IMR-90 (cell line): ENCODE data around the gene ARHGAP11A. TPM values are rescaled to one million over a fixed set of nuclear protein-coding genes. Genes with fewer than 3 reads are reported as not detected.

Experiments
- ATAC-seq: fragments of 200-7000 bp; cut with Tn5 transposase; 2 replicates; pipeline ENCODE4 v1.9.1; 2020; ENCODE audit warnings: low read depth, mild to moderate bottlenecking, moderate library complexity
- BruUV-seq: library from RNA; stranded (reverse); fragments of 400-500 nt; replicated peaks from 2 replicates; lab custom pipeline; 2021; lab: Mats Ljungman, UMichigan
- CTCF ChIA-PET: fragments of 300-600 bp; formaldehyde crosslinking; extraction: SDS; loops from one replicate; lab custom pipeline; 2021; ENCODE audit warnings: antibody characterized with exemption; lab: Yijun Ruan, JAX
- POLR2A ChIA-PET: fragments of 300-600 bp; sonication (Branson Sonifier 250); formaldehyde crosslinking; loops from one replicate; lab custom pipeline; 2022; ENCODE audit warnings: antibody characterized with exemption; ENCODE audit not compliant: unreplicated experiment; lab: Charles Lee
- DNase-seq: peaks from one replicate; pipeline ENCODE4 v3.0.0; 2013
- H2AFZ ChIP-seq: replicated peaks from 2 replicates; pipeline ENCODE3; 2013; ENCODE audit warnings: low read length, mild to moderate bottlenecking; ENCODE audit not compliant: poor library complexity
- H2AK5ac ChIP-seq: 2 replicates; pipeline ENCODE4 v1.6.1; 2013; ENCODE audit warnings: low read depth, low read length, inconsistent platforms
- H2AK9ac ChIP-seq: replicated peaks from 2 replicates; pipeline ENCODE3; 2013; ENCODE audit warnings: mild to moderate bottlenecking, low read depth, low read length, moderate library complexity; ENCODE audit not compliant: poor library complexity
- H2BK120ac ChIP-seq: 2 replicates; pipeline ENCODE4 v1.6.1; 2013; ENCODE audit warnings: low read depth, low read length, inconsistent platforms
- H2BK15ac ChIP-seq: 3 replicates; pipeline ENCODE4 v1.6.1; 2013; ENCODE audit warnings: low read depth, low read length, inconsistent platforms
- H2BK20ac ChIP-seq: 2 replicates; pipeline ENCODE4 v1.6.1; 2013; ENCODE audit warnings: low read depth, mild to moderate bottlenecking, inconsistent platforms, low read length, moderate library complexity
- H2BK5ac ChIP-seq: 2 replicates; pipeline ENCODE4 v1.6.1; 2013; ENCODE audit warnings: mild to moderate bottlenecking, low read depth, low read length, inconsistent platforms; ENCODE audit not compliant: poor library complexity, severe bottlenecking
- H3K14ac ChIP-seq: replicated peaks from 2 replicates; pipeline ENCODE4 v1.6.1; 2013; ENCODE audit warnings: low read depth, low read length, inconsistent platforms
- H3K18ac ChIP-seq: 2 replicates; pipeline ENCODE4 v1.6.1; 2013; ENCODE audit warnings: low read depth, low read length, control low read depth
- H3K23ac ChIP-seq: 2 replicates; pipeline ENCODE4 v1.6.1; 2013; ENCODE audit warnings: low read depth, low read length, inconsistent platforms
- H3K27ac ChIP-seq: 2 replicates; pipeline ENCODE4 v1.5.1; 2013; ENCODE audit warnings: mild to moderate bottlenecking, control low read depth, low read length; ENCODE audit not compliant: insufficient read depth
- H3K27me3 ChIP-seq: 2 replicates; pipeline ENCODE4 v1.6.1; 2013; ENCODE audit warnings: low read length; ENCODE audit not compliant: control insufficient read depth, insufficient read depth
- H3K36me3 ChIP-seq: 2 replicates; pipeline ENCODE4 v1.6.1; 2013; ENCODE audit warnings: low read length, mixed read lengths; ENCODE audit not compliant: control insufficient read depth, insufficient read depth
- H3K4ac ChIP-seq: 2 replicates; pipeline ENCODE4 v1.6.1; 2013; ENCODE audit warnings: low read depth, low read length, inconsistent platforms
- H3K4me1 ChIP-seq: 2 replicates; pipeline ENCODE4 v1.6.1; 2013; ENCODE audit warnings: low read length, mixed read lengths; ENCODE audit not compliant: control insufficient read depth, insufficient read depth
- H3K4me2 ChIP-seq: 2 replicates; pipeline ENCODE4 v1.6.1; 2013; ENCODE audit warnings: low read depth, mild to moderate bottlenecking, control low read depth, low read length, moderate library complexity
- H3K4me3 ChIP-seq: 2 replicates; pipeline ENCODE4 v1.5.1; 2013; ENCODE audit warnings: low read depth, mild to moderate bottlenecking, control low read depth, low read length, moderate library complexity; ENCODE audit not compliant: insufficient read depth
- H3K56ac ChIP-seq: 2 replicates; pipeline ENCODE4 v1.6.1; 2013; ENCODE audit warnings: low read length, inconsistent platforms; ENCODE audit not compliant: insufficient read depth; ENCODE audit errors: extremely low read depth
- H3K79me1 ChIP-seq, 2 experiments: 2 replicates each; pipeline ENCODE4 v1.6.1; 2013; ENCODE audit warnings: low read length in 2 of 2, inconsistent platforms in 1 of 2, low read depth in 1 of 2
- H3K9ac ChIP-seq: 2 replicates; pipeline ENCODE4 v1.6.1; 2013; ENCODE audit warnings: low read depth, low read length, control low read depth
- H3K9me1 ChIP-seq: 2 replicates; pipeline ENCODE4 v1.6.1; 2013; ENCODE audit warnings: low read length, inconsistent platforms; ENCODE audit not compliant: insufficient read depth
- H3K9me3 ChIP-seq: 2 replicates; pipeline ENCODE4 v1.6.1; 2013; ENCODE audit warnings: low read length; ENCODE audit not compliant: control insufficient read depth, insufficient read depth
- H4K20me1 ChIP-seq: 2 replicates; pipeline ENCODE4 v1.6.1; 2013; ENCODE audit warnings: low read length, inconsistent platforms; ENCODE audit not compliant: insufficient read depth
- H4K5ac ChIP-seq: 2 replicates; pipeline ENCODE4 v1.6.1; 2013; ENCODE audit warnings: mild to moderate bottlenecking, low read depth, low read length, control low read depth
- H4K8ac ChIP-seq, 2 experiments: 2 replicates each; pipeline ENCODE4 v1.6.1; 2013; ENCODE audit warnings: low read depth in 2 of 2, low read length in 2 of 2, control low read depth in 1 of 2, inconsistent platforms in 1 of 2
- H4K91ac ChIP-seq: 2 replicates; pipeline ENCODE4 v1.6.1; 2013; ENCODE audit warnings: low read depth, low read length, inconsistent platforms; ENCODE audit not compliant: insufficient read depth
- CEBPB ChIP-seq: IDR thresholded peaks from 2 replicates; pipeline ENCODE4 v1.6.1; 2012; ENCODE audit warnings: low read depth, low read length, improper control_type of control experiment
- CHD1 ChIP-seq: IDR thresholded peaks from 2 replicates; pipeline ENCODE4 v1.6.1; 2012; ENCODE audit warnings: low read depth, low read length, improper control_type of control experiment
- FOS ChIP-seq: fragments of 150-350 bp; IDR thresholded peaks from 2 replicates; pipeline ENCODE4 v1.6.1; 2016; ENCODE audit warnings: low read depth, low read length
- MAZ ChIP-seq: IDR thresholded peaks from 2 replicates; pipeline ENCODE4 v1.6.1; 2012; ENCODE audit warnings: low read depth, mild to moderate bottlenecking, low read length, improper control_type of control experiment, moderate library complexity, borderline replicate concordance
- POLR2A ChIP-seq: IDR thresholded peaks from 2 replicates; pipeline ENCODE4 v1.6.1; 2012; ENCODE audit warnings: mild to moderate bottlenecking, low read depth, low read length
- RCOR1 ChIP-seq: IDR thresholded peaks from 2 replicates; pipeline ENCODE4 v1.6.1; 2012; ENCODE audit warnings: mild to moderate bottlenecking, low read length, improper control_type of control experiment; ENCODE audit not compliant: insufficient replicate concordance
- RFX5 ChIP-seq: IDR thresholded peaks from 2 replicates; pipeline ENCODE4 v1.8.0; 2012; ENCODE audit warnings: low read depth, mild to moderate bottlenecking, low read length, moderate library complexity
- SMC3 ChIP-seq: fragments of 150-350 bp; IDR thresholded peaks from 2 replicates; pipeline ENCODE4 v1.6.1; 2016; ENCODE audit warnings: low read depth, mild to moderate bottlenecking, antibody characterized with exemption, low read length, moderate library complexity
- WGBS, 2 experiments: methylation state at CpG; one replicate each; pipeline versions ENCODE4 v1.1.5 to v1.1.7; 2013; ENCODE audit warnings: missing lambda C conversion rate in 2 of 2; ENCODE audit not compliant: insufficient read length in 1 of 2; ENCODE audit errors: extremely low coverage in 2 of 2; 5-methylcytosine and 5-hydroxymethylcytosine counted together
- dilution Hi-C: fragments of 300-500 bp; cut with HindIII; formaldehyde crosslinking; loops from one replicate; pipeline ENCODE4 v1.14.3; 2018; ENCODE audit warnings: low sequenced_read_pairs; ENCODE audit not compliant: unreplicated experiment
- in situ Hi-C: fragments of 300-500 bp; cut with MboI; formaldehyde crosslinking; loops from 3 replicates; pipeline ENCODE4 v1.14.3; 2019; ENCODE audit warnings: low sequenced_read_pairs, inconsistent platforms, mixed read lengths
- intact Hi-C: fragments of 100-400 bp; cut with micrococcal nuclease; formaldehyde crosslinking; loops from 2 replicates; pipeline ENCODE4 v1.10.0; 2022
- polyA plus RNA-seq, 3 experiments: library from polyadenylated mRNA; depleted of rRNA; stranded (reverse); fragments of >200 nt; gene quantifications; 2 replicates each; pipeline ENCODE4 v1.2.3, GENCODE V29; 2012; ENCODE audit warnings: low replicate concordance in 1 of 3
- total RNA-seq: library from RNA; depleted of rRNA; stranded (reverse); fragments of >200 nt; gene quantifications from 2 replicates; pipeline ENCODE4 v1.2.3, GENCODE V29; 2012
- TF ChIP-seq, protein P1 (sequence below): conservative IDR thresholded peaks from 2 replicates; pipeline ENCODE4 v1.5.1; 2012; ENCODE audit warnings: mild to moderate bottlenecking, low read depth, low read length, improper control_type of control experiment
- TF ChIP-seq, protein P2 (sequence below): fragments of 150-350 bp; IDR thresholded peaks from 2 replicates; pipeline ENCODE4 v1.6.1; 2017; ENCODE audit warnings: mild to moderate bottlenecking, antibody characterized with exemption, low read length, low read depth

Gene ARHGAP11A
- total and polyA plus RNA-seq, 2 of the 4 experiments (the other 2 are of a cell fraction) = 9.9 to 29.0 TPM

DNA sequence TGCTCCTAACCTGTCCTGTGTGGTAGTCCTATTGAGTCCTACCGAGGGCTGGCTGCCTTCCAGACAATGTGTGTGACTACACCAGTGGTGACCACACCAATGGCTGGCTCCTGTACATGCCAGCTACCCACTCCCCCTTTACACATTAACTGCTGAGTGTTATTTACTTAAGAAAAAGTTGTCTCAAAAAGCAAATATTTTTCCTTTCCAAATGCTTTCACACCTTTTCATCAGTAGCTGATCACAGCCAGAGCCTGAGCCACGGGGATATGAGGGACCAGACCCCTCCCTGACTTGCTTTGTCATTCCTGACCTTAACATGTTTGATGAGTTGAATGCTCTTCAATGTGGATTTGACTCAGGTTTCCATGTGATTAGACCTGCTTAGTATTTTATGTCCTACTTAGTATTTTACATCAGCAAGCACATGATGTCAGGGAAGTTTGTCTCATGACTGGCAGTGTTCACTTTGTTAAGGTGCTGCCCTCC is 72.9 kb downstream of the ARHGAP11A start:
- Histone ChIP-seq H4K8ac (0 out of 4 replicates have a peak overlapping the region, but pooled peaks have one; percentile 3 to 53), H3K27me3 (no peaks in the 10 kb centered on the region; the same call in 1 of the 2 replicates), H3K9me1 (peaks cover 14% of the 10 kb centered on the region), H3K4me2 (no peak overlapping the region; the same call in 1 of the 2 replicates), H3K4ac (0 out of 2 replicates have a peak overlapping the region, but pooled peaks have one; percentile 34), H3K79me1 (peaks cover 0 to 13% of the 10 kb centered on the region in 2 experiments; a peak in 2 of 4 replicates), H3K36me3 (no peaks in the 10 kb centered on the region), H4K20me1 (no peaks in the 10 kb centered on the region), H2AFZ (no peak overlapping the region), H3K27ac (no peak overlapping the region), H3K23ac (0 out of 2 replicates have a peak overlapping the region, but pooled peaks have one; percentile 18), H2AK9ac (no peak overlapping the region), H3K9ac (no peak overlapping the region), H3K9me3 (no peaks in the 10 kb centered on the region), H2BK15ac (peak overlapping the region; percentile 79; the same call in 1 of the 3 replicates), H3K4me3 (no peak overlapping the region), H3K18ac (peak overlapping the region; percentile 46; the same call in 1 of the 2 replicates), H4K91ac (peak overlapping the region; percentile 31; the same call in 1 of the 2 replicates), H3K14ac (peak overlapping the region; percentile 8; the same call in 1 of the 2 replicates), H2BK5ac (no peak overlapping the region), H2BK20ac (peak overlapping the region; percentile 57; the same call in 1 of the 2 replicates), H4K5ac (no peak overlapping the region; the same call in 1 of the 2 replicates), H2AK5ac (peak overlapping the region; percentile 84), H2BK120ac (peak overlapping the region; percentile 2; the same call in 1 of the 2 replicates), H3K56ac (no peak overlapping the region), H3K4me1 (peaks cover 16% of the 10 kb centered on the region)
- dilution Hi-C loops = no loop called here
- ChIA-PET CTCF (interaction anchor here (1.3 kb wide), 1 partner anchor 26 kb away, joined by 5 read pairs; no protein-coding TSS in a partner anchor), POLR2A (no interaction called here)
- TF ChIP-seq POLR2A (no peak), CEBPB (no peak), SMC3 (no peak), CHD1 (no peak), MAZ (no peak), FOS (no peak), RCOR1 (no peak), RFX5 (no peak)
- TF ChIP-seq, protein P1, sequence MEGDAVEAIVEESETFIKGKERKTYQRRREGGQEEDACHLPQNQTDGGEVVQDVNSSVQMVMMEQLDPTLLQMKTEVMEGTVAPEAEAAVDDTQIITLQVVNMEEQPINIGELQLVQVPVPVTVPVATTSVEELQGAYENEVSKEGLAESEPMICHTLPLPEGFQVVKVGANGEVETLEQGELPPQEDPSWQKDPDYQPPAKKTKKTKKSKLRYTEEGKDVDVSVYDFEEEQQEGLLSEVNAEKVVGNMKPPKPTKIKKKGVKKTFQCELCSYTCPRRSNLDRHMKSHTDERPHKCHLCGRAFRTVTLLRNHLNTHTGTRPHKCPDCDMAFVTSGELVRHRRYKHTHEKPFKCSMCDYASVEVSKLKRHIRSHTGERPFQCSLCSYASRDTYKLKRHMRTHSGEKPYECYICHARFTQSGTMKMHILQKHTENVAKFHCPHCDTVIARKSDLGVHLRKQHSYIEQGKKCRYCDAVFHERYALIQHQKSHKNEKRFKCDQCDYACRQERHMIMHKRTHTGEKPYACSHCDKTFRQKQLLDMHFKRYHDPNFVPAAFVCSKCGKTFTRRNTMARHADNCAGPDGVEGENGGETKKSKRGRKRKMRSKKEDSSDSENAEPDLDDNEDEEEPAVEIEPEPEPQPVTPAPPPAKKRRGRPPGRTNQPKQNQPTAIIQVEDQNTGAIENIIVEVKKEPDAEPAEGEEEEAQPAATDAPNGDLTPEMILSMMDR = no peak
- TF ChIP-seq, protein P2, sequence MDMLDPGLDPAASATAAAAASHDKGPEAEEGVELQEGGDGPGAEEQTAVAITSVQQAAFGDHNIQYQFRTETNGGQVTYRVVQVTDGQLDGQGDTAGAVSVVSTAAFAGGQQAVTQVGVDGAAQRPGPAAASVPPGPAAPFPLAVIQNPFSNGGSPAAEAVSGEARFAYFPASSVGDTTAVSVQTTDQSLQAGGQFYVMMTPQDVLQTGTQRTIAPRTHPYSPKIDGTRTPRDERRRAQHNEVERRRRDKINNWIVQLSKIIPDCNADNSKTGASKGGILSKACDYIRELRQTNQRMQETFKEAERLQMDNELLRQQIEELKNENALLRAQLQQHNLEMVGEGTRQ = no peak
- BruUV-seq = no TSS peak
- no CpG with 5 or more reads among the region's 2 CpGs for WGBS, 2 experiments
- intact Hi-C loops = no loop called here
- ATAC-seq (no peak), DNase-seq (peak; percentile 41)
- in situ Hi-C loops = no loop called here
